H9 (cell line): Measurements from ENCODE around the gene DYRK1A. TPM values are rescaled to one million over a fixed set of nuclear protein-coding genes. Genes with fewer than 3 reads are reported as not detected.

Experiments
- DNase-seq: peaks from one replicate; pipeline ENCODE4 v3.0.0-alpha.2; 2017
- H2AFZ ChIP-seq: one replicate; pipeline ENCODE4 v1.6.1; 2013; ENCODE audit warnings: mild to moderate bottlenecking, low read length, control low read depth, moderate library complexity
- H2AK5ac ChIP-seq: 2 replicates; pipeline ENCODE4 v1.6.1; 2013; ENCODE audit warnings: low read length, control low read depth, mixed read lengths; ENCODE audit not compliant: insufficient read length
- H2BK120ac ChIP-seq: one replicate; pipeline ENCODE4 v1.6.1; 2013; ENCODE audit warnings: low read depth, mild to moderate bottlenecking, low read length, control low read depth, inconsistent platforms; ENCODE audit not compliant: poor library complexity, severe bottlenecking
- H2BK12ac ChIP-seq: 2 replicates; pipeline ENCODE4 v1.6.1; 2013; ENCODE audit warnings: low read length, control low read depth, mixed read lengths, low read depth; ENCODE audit not compliant: insufficient read length
- H2BK15ac ChIP-seq: 2 replicates; pipeline ENCODE4 v1.6.1; 2013; ENCODE audit warnings: low read depth, low read length, control low read depth
- H2BK20ac ChIP-seq: one replicate; pipeline ENCODE4 v1.6.1; 2013; ENCODE audit warnings: low read depth, mild to moderate bottlenecking, low read length, control low read depth, inconsistent platforms; ENCODE audit not compliant: poor library complexity, severe bottlenecking
- H2BK5ac ChIP-seq: 2 replicates; pipeline ENCODE4 v1.6.1; 2013; ENCODE audit warnings: low read length, control low read depth, mixed read lengths; ENCODE audit not compliant: insufficient read length
- H3K14ac ChIP-seq: 2 replicates; pipeline ENCODE4 v1.6.1; 2013; ENCODE audit warnings: low read length, control low read depth; ENCODE audit not compliant: insufficient read depth
- H3K18ac ChIP-seq: 2 replicates; pipeline ENCODE4 v1.6.1; 2013; ENCODE audit warnings: low read depth, mild to moderate bottlenecking, mixed read lengths, low read length, control low read depth; ENCODE audit not compliant: insufficient read length
- H3K23ac ChIP-seq: 2 replicates; pipeline ENCODE4 v1.6.1; 2013; ENCODE audit warnings: low read length, control low read depth, mixed read lengths, low read depth; ENCODE audit not compliant: insufficient read length
- H3K23me2 ChIP-seq: 2 replicates; pipeline ENCODE4 v1.6.1; 2013; ENCODE audit warnings: low read depth, mild to moderate bottlenecking, mixed read lengths, low read length, control low read depth; ENCODE audit not compliant: insufficient read length, poor library complexity, severe bottlenecking
- H3K27ac ChIP-seq: 2 replicates; pipeline ENCODE4 v1.5.1; 2013; ENCODE audit warnings: low read length, control low read depth, mixed read lengths, low read depth; ENCODE audit not compliant: insufficient read length
- H3K27me3 ChIP-seq: 2 replicates; pipeline ENCODE4 v1.6.1; 2013; ENCODE audit warnings: low read length, control low read depth, inconsistent platforms; ENCODE audit not compliant: insufficient read depth
- H3K4ac ChIP-seq: 2 replicates; pipeline ENCODE4 v1.6.1; 2013; ENCODE audit warnings: low read depth, mild to moderate bottlenecking, control low read depth, inconsistent platforms, low read length, moderate library complexity
- H3K4me1 ChIP-seq: 2 replicates; pipeline ENCODE4 v1.6.1; 2013; ENCODE audit warnings: low read length, control low read depth, inconsistent platforms; ENCODE audit not compliant: insufficient read depth
- H3K4me2 ChIP-seq: 2 replicates; pipeline ENCODE4 v1.6.1; 2013; ENCODE audit warnings: low read length, control low read depth, mixed read lengths; ENCODE audit not compliant: insufficient read length, insufficient read depth
- H3K56ac ChIP-seq: 2 replicates; pipeline ENCODE4 v1.6.1; 2013; ENCODE audit warnings: low read depth, mild to moderate bottlenecking, mixed read lengths, low read length, control low read depth; ENCODE audit not compliant: insufficient read length
- H3K79me1 ChIP-seq: 2 replicates; pipeline ENCODE4 v1.6.1; 2013; ENCODE audit warnings: low read depth, mild to moderate bottlenecking, moderate library complexity, low read length, control low read depth, inconsistent platforms; ENCODE audit not compliant: insufficient read depth, poor library complexity, severe bottlenecking
- H3K79me2 ChIP-seq: 2 replicates; pipeline ENCODE4 v1.6.1; 2013; ENCODE audit warnings: low read length, control low read depth, inconsistent platforms; ENCODE audit not compliant: insufficient read depth
- H3K9ac ChIP-seq: 2 replicates; pipeline ENCODE4 v1.6.1; 2013; ENCODE audit warnings: low read length, control low read depth, mixed read lengths; ENCODE audit not compliant: insufficient read length; ENCODE audit errors: extremely low read depth
- H3K9me3 ChIP-seq: one replicate; pipeline ENCODE4 v1.6.1; 2013; ENCODE audit warnings: low read depth, low read length, inconsistent platforms; ENCODE audit not compliant: control insufficient read depth
- H3T11ph ChIP-seq: one replicate; pipeline ENCODE4 v1.6.1; 2013; ENCODE audit warnings: mild to moderate bottlenecking, low read length, control low read depth, inconsistent platforms
- H4K20me1 ChIP-seq: one replicate; pipeline ENCODE4 v1.6.1; 2013; ENCODE audit not compliant: control insufficient read depth, insufficient read length, insufficient read depth
- H4K5ac ChIP-seq: 2 replicates; pipeline ENCODE4 v1.6.1; 2013; ENCODE audit warnings: low read depth, mild to moderate bottlenecking, mixed read lengths, low read length, control low read depth; ENCODE audit not compliant: insufficient read length
- H4K8ac ChIP-seq: replicated peaks from 2 replicates; pipeline ENCODE4 v1.6.1; 2013; ENCODE audit warnings: low read length, control low read depth, mixed read lengths, low read depth; ENCODE audit not compliant: insufficient read length
- H4K91ac ChIP-seq: 2 replicates; pipeline ENCODE4 v1.6.1; 2013; ENCODE audit warnings: low read depth, mild to moderate bottlenecking, moderate library complexity, mixed read lengths, low read length, control low read depth; ENCODE audit not compliant: insufficient read length
- H3K27ac Mint-ChIP-seq, 3 experiments: 2 replicates in 2 of 3; 3 replicates in 1 of 3; pipeline ENCODE4 v1.8.0; 2020 to 2021; ENCODE audit warnings: mixed read lengths in 3 of 3, mild to moderate bottlenecking in 1 of 3, moderate library complexity in 1 of 3
- H3K27me3 Mint-ChIP-seq: 2 replicates; pipeline ENCODE4 v1.8.0; 2021; ENCODE audit warnings: low read depth, mild to moderate bottlenecking, moderate library complexity, mixed read lengths
- H3K36me3 Mint-ChIP-seq, 3 experiments: 2 replicates in 2 of 3; 3 replicates in 1 of 3; pipeline ENCODE4 v1.8.0; 2020 to 2021; ENCODE audit warnings: low read depth in 3 of 3, mixed read lengths in 3 of 3; ENCODE audit not compliant: insufficient read depth in 1 of 3
- H3K4me1 Mint-ChIP-seq, 2 experiments: 2 replicates each; pipeline ENCODE4 v1.8.0; 2020; ENCODE audit warnings: mixed read lengths in 2 of 2
- H3K4me3 Mint-ChIP-seq, 2 experiments: 2 replicates in 1 of 2; 3 replicates in 1 of 2; pipeline ENCODE4 v1.8.0; 2020 to 2021; ENCODE audit warnings: mild to moderate bottlenecking in 2 of 2, mixed read lengths in 2 of 2, moderate library complexity in 1 of 2
- H3K9me3 Mint-ChIP-seq, 2 experiments: 2 replicates in 1 of 2; 3 replicates in 1 of 2; pipeline ENCODE4 v1.8.0; 2020; ENCODE audit warnings: mild to moderate bottlenecking in 2 of 2, mixed read lengths in 2 of 2, moderate library complexity in 1 of 2
- WGBS: extraction: QIAGEN DNeasy Blood & Tissue Kit; methylation state at CpG from one replicate; pipeline ENCODE4 v1.1.7; 2013; ENCODE audit warnings: missing lambda C conversion rate, low lambda C conversion rate, mixed read lengths; ENCODE audit not compliant: insufficient read length; ENCODE audit errors: extremely low coverage; 5-methylcytosine and 5-hydroxymethylcytosine counted together
- total RNA-seq: library from RNA; stranded (reverse); gene quantifications from 2 replicates; pipeline ENCODE4 v1.2.1, GENCODE V29; 2021
- TF ChIP-seq, protein P1 (sequence below): fragments of 200-600 bp; sonication (generic); conservative IDR thresholded peaks from 3 replicates; pipeline ENCODE4 v1.8.0; 2021; ENCODE audit warnings: antibody characterized with exemption, mild to moderate bottlenecking

Gene DYRK1A
- total RNA-seq, 1 experiment from 2014 or later, result 73.6 TPM

DNA sequence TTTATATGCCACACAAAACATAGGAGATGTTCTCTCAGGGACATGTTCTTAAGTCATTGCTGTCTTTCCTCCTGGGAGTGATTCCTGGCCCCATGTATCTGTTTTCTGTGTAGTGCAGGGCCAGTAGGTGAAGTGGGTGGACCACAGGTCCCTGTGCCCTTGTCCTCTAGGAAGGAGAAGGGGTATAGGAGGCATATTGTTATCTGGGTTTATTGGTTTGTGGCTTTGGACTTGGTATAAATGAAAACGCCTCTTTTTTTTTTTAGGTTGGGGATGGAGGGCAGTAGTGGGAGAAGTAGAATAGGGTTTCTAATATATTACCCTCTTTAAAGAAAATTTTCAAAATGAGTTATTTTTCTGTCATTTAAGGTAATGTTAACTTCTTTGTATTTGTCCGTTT is 29.4 kb downstream of the DYRK1A start:
- Mint-ChIP-seq H3K4me3 (no peak overlapping the region; a peak in 2 of 5 replicates), H3K9me3 (peaks cover 4 to 6% of the 10 kb centered on the region in 2 experiments; a peak in 4 of 5 replicates), H3K27me3 (no peaks in the 10 kb centered on the region), H3K36me3 (peaks cover 3 to 9% (median 6%) of the 10 kb centered on the region in 3 experiments; a peak in 6 of 7 replicates), H3K27ac (no peak overlapping the region), H3K4me1 (peaks cover 55 to 56% of the 10 kb centered on the region in 2 experiments)
- no peaks in the 10 kb centered on the region for H3K27me3 ChIP-seq
- no CpG with 5 or more reads among the region's 2 CpGs for WGBS
- H4K5ac ChIP-seq, result no peak overlapping the region
- DNase-seq, result no peak
- H2AK5ac ChIP-seq, result no peak overlapping the region
- no peaks in the 10 kb centered on the region for H3K9me3 ChIP-seq
- H2BK120ac ChIP-seq, result no peak overlapping the region
- no peak overlapping the region for H4K8ac ChIP-seq
- H3K23me2 ChIP-seq, result no peaks in the 10 kb centered on the region
- no peak overlapping the region for H3K18ac ChIP-seq
- H3K56ac ChIP-seq, result no peak overlapping the region
- peaks cover 77% of the 10 kb centered on the region; the same call in 1 of the 2 replicates for H3K79me2 ChIP-seq
- no peak overlapping the region for H2BK15ac ChIP-seq
- H3K79me1 ChIP-seq, result peaks cover 12% of the 10 kb centered on the region
- no peak overlapping the region for H3K23ac ChIP-seq
- TF ChIP-seq, protein P1, sequence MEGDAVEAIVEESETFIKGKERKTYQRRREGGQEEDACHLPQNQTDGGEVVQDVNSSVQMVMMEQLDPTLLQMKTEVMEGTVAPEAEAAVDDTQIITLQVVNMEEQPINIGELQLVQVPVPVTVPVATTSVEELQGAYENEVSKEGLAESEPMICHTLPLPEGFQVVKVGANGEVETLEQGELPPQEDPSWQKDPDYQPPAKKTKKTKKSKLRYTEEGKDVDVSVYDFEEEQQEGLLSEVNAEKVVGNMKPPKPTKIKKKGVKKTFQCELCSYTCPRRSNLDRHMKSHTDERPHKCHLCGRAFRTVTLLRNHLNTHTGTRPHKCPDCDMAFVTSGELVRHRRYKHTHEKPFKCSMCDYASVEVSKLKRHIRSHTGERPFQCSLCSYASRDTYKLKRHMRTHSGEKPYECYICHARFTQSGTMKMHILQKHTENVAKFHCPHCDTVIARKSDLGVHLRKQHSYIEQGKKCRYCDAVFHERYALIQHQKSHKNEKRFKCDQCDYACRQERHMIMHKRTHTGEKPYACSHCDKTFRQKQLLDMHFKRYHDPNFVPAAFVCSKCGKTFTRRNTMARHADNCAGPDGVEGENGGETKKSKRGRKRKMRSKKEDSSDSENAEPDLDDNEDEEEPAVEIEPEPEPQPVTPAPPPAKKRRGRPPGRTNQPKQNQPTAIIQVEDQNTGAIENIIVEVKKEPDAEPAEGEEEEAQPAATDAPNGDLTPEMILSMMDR, result no peak
- H3K14ac ChIP-seq, result no peak overlapping the region
- H4K20me1 ChIP-seq, result no peaks in the 10 kb centered on the region
- no peak overlapping the region for H3T11ph ChIP-seq
- no peak overlapping the region for H2BK5ac ChIP-seq
- no peak overlapping the region for H3K4ac ChIP-seq
- H3K4me2 ChIP-seq, result no peak overlapping the region
- no peak overlapping the region for H2AFZ ChIP-seq
- H2BK20ac ChIP-seq, result no peak overlapping the region
- H3K9ac ChIP-seq, result no peak overlapping the region
- H3K4me1 ChIP-seq, result peaks cover 6% of the 10 kb centered on the region; the same call in 1 of the 2 replicates
- no peak overlapping the region for H3K27ac ChIP-seq
- H4K91ac ChIP-seq, result no peak overlapping the region
- H2BK12ac ChIP-seq, result no peak overlapping the region
